Stimulated activated CD4-positive, alpha-beta T cell treated with anti-CD3 and anti-CD28 coated beads, Interleukin-2, amount 100 ng/mL, for 24 hours (primary cell): Measurements from ENCODE around the gene TRIM10.

ENCODE experiments used
- DNase-seq, 2 donors: peaks; one replicate each; pipeline ENCODE4 v3.0.0-alpha.2; 2020

TRIM10 gene, protein sequence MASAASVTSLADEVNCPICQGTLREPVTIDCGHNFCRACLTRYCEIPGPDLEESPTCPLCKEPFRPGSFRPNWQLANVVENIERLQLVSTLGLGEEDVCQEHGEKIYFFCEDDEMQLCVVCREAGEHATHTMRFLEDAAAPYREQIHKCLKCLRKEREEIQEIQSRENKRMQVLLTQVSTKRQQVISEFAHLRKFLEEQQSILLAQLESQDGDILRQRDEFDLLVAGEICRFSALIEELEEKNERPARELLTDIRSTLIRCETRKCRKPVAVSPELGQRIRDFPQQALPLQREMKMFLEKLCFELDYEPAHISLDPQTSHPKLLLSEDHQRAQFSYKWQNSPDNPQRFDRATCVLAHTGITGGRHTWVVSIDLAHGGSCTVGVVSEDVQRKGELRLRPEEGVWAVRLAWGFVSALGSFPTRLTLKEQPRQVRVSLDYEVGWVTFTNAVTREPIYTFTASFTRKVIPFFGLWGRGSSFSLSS

DNA sequence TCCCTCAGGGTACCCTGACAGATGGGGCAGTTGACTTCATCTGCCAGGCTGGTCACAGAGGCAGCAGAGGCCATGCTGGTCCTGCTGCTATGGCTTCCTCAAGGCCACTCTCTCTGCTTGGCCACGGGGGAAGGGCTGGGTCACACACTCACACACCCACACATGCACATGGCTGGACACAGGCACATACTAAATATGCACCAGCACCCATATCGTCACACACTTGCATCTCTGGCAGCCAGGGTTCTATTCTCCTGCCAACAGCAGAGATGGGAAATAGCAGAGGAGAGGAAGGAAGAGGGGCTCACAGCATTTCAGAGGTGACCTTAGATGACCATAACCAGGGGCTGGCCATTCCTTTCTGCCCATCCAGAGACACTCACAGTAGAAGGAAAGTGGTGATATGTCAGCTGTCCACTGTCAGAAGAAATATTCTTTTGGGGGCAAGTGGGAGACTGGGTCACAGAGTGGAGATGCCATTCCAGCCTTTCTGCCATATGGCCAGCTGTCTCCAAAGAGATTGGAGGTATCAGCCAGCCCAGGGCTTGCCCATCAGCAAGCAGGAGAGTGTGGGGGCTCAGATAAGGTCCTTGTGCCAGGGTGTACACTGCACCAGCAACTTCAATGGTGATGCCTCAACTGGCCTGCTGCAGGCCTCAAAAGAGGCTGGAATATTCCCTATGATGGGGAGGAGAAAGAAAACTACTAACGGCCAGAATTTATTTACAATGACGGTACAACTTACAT, at the start of gene TRIM10:
Gene TRIM10, minus strand, starts transcription at position 427 of the 747 bp plus-strand sequence. Its CDS starts 353 bp downstream, at position 74.
- DNase-seq = no peak

DNA sequence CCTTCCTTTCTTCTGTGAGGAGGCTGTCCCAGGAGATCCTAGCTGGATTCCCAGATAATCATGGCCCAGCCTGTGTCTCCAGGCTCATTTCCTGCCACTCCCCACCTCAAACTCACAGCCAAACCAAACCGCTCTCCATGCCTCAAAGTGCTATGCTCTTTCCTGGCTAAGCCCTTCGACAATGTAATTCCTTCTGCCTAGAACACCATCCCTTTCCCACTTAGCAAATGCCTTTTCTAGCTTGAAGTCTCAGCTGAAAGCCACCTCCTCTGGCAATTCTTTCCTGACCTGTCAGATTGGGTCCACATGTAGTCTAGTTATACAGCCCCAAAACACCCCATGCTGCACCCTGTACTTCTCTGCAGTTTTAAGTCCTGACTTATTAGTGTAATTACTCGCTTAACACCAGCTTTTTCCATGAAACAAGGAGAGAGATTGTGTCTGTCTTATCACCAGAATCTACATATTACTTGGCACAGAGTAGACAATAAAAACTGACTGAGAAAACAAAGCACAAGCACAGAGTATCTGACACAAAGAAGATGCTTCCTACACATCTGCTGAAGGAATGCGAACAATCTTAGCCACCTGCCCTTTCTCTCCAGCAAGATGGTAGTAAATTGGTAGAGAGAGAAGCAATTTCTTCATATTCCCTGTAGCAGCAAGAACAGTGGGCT, 46.7 kb upstream of the TRIM10 start:
- DNase-seq = no peak

DNA sequence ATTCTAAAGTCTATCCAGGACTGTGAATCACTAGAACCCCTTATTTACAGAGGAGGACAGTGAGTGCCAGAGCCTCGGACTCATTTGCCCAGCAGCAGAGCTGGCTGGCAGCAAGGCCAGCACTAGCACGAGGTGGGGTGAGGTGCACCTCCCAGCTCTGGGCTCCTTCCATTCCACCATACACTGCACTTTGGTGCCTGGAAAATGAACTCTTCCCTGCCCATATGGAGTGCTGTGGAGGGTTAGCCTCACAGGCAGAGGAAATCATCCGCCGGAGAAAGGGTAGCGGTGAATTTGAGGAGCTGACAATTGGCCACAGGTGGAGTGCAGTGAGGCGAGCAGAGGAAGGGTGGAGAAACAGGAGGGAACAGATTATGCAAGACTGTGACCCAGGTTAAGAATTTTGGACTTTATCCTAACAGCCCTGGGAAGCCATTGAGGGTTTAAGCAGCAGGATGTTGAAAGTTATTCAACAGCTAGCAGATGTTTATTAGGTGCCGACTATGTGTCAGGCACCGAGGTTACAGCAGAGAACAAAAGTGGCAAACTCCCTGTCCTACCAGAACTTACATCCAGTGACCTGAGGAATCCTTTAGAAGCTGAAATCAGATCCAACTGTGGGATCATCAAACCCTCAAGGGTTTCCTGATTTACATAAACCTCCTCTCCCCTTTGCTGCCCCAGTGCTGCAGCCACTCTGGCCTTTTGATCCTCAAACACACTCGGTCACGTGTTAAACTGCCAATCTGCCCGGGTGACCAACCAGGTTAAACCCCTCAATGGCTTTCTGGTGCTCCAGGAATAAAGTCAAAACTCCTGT, 46.0 kb upstream of the TRIM10 start:
- no peak for DNase-seq

DNA sequence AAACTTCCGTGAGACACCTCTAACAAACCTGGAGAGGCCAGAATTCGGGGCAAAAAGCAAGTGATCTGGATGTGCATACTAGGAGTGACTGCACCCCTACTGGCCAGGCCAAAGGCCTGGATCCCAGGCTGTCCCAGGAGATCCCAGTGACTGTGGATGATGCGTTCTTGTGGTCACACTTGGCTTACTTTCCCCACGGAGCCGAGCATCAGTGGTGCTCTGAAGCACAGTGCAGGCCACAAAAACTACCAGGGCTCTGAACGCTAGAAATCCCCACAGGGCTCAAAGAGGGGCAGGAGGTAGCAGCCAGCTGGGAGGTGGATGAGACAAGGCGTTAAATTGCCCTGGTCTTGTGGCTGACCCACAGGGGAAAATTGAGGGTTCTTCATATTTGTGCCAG, 45.1 kb upstream of the TRIM10 start:
- DNase-seq = no peak

DNA sequence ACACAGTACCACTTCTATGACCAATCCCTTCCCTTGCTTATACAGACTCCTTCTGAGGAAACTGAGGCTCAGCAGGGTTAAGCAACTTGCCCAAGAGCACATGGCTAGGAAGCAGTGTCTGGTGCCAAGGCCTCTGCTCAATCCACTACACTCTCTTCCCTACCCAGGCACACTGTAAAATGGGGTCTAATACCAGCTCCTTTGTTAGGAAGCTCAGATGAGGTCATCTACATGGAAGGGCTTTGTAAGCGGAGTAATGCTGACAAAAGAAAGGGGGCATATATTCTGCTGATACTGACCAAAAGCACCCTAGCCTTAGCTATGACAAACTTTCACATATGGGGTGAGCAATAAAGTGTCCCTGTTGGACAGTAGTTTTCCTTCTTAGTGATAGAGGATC, 43.1 kb upstream of the TRIM10 start:
- DNase-seq = no peak

DNA sequence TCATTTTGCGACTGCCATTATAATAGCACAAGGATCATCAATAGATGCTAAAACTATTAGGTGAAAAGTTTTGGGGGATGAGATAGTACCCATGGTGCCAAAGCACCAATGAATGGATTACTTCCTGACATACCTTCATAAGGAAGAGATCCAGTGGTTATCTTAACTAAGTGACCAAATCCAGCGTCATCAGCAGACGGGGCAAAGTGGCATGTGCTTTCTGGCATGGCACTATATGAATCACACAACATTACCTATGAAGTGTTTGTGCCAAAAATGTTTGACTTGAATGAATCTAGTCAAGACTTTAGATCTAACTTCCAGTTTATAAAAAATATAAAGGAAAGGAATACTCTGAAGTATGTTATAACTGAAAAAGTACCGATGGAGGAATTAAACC, 41.4 kb upstream of the TRIM10 start:
- DNase-seq = no peak

DNA sequence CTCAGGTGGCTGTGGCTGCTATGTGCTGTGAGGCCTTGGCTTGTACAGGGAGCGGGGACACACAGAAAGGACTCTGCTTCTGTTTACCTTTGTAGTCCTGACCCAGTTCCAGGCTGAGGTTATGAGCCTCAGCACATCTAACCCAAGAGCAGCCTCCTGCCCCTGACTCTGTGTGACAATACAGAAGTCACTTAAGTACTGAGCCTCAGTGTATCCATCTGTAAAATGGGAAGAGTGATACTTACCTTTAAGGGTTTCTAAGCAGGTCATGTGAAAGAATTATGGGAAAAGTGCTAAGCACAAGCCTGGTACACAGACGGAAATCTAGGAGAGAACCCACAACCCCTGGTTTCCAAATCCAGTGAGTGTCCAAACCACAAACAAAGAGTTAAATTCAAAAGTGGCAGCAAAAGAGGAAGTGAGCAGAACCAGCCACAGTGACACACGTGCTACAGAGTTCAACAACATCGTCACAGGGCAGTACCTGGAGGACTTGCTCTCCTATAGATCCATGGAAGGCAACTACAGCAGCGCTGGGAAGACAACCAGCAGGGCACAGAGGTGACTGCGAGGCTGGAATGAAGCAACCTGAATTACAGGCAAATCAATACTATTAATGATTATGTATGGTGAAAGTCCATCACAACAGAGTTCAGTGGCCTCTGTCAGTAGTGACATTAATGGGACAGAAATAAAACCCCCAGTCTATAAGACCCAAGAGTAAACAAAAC, 39.7 kb upstream of the TRIM10 start:
- no peak for DNase-seq

DNA sequence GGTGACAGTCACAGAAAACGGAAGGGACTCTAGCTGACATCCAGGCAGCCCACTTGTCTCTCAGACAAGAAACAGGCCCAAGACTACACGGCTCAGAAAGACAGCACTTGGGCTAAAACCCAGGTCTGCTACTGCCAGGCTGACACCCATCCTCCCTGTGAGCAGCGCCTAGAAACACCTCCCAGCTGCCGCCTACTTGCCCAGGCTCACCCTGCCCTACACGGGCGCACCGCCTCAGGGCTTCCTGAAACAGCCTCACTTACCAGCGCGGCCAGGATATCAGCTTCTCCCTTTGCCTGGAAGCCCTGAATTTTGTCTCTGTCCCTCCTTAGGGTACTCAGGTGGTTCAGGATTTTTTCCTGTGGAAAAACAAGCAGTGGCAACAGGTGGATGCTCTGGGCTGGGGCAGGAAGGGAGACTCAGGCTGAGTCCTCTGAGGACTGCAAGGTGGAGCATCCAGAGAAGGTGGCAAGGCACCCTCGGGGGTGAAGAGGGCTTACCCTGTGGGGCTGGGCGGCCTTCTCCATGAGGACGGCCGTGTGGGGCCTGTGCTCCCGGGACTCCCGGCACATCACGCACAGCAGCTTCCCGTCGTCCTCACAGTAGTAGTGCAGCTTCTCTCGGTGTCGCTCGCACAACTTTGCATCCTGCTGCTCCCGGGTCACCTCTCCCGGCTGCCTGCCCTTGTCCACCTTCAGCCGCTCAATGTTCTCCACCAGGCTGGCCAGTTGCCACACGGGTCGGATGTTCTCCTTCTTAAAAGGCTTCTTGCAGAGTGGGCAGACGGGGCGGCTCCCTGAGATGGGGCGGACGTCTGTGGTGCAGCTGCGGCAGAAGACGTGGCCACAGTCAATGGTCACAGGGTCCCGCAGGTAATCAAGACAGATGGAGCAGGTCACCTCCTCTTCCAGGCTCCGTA, 37.4 kb upstream of the TRIM10 start:
- no peak for DNase-seq

DNA sequence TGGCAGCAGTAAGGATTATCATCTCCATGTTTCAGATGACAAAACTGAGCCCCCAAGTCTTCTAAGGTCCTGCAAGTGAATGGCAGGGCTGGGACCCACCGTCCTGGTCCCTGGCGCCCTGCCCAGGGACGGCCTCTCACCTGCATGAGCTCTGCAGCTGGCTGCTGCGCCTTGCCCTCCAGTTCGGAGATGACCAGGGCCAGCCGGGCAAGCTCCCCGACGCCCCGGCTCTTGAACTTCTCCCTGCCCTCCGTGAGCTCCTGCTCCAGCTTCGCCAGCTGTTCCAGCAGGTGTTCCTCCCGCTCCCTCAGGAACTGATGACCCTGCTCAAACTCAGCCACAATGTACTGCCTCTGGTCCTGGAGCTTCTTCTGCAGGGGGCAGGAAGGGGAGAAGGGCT, 35.4 kb upstream of the TRIM10 start:
- no peak for DNase-seq

DNA sequence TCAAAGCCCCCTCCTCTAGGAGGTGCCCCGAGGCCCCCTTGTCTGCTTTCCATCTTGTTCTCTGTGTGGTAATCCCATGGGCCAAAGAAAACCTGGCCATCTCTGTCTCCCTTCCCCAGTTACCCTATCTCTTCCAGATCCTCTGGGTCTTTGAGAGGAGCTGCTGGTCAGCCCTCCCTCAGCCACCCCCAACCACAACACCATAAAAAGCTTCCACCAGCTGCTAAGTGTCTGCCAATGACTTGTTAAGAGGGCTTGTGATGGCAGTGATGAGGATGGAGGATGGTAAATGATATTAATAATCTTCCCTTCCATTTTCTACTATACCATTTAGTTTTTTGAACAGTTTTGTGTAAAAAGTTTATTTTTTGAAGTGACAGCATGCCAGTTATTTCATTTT, 34.9 kb upstream of the TRIM10 start:
- DNase-seq = no peak

DNA sequence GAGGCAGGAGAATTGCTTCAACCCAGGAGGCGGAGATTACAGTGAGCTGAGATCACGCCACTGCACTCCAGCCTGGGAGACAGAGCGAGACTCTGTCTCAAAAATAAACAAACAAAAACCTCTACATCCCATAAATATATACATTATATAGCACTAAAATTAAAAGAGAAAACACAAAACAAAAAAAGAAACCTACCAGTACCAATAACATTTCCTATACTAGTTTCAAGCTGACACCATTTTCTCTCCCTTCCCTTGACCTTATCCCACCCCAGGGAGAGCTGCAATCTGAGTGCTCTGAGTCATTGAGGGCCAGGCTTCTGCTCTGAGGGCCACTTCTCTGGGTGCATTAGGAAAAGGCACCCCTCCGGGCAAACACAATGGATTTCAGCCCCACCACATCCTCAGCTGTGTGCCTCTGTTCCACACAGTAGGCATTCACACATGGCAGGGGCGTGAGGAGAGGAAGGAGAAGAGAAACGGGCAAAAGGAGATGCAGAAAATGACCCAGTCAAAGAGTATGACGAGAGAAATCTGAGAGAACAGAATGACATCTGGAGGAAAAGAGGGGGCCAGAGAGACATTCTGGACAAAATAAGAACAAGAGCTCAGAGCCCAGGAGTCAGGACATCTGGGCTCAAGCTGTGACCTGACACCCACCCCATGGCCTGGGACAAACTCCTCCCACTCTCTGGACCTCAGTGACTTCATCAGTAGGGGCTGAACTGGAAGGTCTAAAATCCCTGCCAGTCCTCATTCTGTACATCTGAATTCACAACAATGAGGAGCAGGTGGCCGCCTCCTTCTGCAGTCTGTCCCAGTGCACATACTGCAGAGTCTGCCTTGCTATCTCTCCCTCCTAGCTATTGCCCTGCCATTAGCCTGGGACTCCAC, 34.0 kb upstream of the TRIM10 start:
- no peak for DNase-seq

DNA sequence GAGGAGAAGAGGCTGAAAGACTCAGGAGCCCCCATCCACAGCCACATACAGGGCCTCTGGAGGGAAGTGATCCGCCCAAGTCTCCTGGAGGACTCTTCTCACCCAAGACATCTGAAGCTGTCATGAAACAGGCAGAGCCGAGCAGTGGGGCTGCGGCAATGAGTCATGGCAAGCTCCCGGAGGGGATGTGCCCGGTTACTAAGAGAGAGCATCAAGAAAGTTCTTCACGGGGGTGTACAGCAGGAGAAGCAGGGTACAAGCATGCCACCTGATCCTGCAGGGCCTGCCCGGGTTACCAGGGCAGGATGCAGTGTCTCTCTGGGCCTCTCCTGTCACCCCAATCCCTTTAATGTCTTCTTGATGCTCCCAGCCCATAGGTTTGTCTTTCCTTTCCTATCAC, 31.1 kb upstream of the TRIM10 start:
- DNase-seq = no peak

DNA sequence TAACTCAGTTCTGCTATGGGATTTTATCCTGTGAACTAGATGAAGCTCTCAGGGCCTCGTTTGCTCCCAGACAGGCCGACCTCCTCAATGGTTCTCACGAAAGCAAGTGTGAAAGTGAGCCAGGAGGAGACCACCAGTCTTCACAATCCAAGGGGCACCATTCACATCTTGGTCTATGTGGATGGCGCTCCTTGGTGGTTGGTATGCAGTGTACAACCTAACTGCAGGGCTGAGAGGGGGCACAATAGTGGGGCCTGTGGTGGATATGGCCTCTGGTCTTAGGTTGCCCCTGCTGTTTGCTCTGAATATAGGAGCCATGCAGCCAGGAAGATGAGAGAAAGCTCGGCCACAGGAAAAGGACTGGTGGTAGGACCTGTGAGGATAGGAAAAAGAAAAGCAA, 27.5 kb upstream of the TRIM10 start:
- no peak for DNase-seq

DNA sequence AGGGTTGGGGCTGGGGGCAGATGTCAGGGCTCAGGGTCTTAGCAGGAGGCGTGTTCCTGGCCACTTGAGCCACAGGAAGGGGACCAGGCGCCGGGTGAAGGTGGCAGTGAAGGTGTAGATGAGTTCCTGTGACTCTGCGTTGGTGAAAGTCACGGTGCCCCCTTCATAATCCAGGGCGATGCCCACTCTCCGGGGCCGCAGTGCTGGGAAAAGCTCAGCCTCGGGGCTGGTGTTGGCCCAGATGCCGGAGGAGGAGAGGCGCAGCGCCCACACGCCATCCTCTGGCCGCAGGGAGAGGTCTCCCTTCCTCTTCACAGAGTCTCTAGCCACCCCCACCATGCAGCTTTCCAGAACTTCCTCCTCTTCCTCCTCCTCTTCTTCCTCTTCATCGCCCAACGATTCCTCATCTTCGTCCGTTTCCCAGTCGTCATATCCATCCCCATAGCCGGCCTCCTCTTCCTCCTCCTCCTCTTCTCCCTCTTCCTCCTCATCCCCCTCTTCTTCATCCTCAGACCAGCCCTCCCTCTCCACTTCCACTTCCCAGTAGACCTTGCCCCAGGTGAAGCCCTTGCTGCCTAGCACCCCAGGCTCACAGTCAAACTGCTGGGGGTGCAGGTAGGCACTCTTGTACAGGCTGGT, 25.0 kb upstream of the TRIM10 start:
- DNase-seq = no peak

DNA sequence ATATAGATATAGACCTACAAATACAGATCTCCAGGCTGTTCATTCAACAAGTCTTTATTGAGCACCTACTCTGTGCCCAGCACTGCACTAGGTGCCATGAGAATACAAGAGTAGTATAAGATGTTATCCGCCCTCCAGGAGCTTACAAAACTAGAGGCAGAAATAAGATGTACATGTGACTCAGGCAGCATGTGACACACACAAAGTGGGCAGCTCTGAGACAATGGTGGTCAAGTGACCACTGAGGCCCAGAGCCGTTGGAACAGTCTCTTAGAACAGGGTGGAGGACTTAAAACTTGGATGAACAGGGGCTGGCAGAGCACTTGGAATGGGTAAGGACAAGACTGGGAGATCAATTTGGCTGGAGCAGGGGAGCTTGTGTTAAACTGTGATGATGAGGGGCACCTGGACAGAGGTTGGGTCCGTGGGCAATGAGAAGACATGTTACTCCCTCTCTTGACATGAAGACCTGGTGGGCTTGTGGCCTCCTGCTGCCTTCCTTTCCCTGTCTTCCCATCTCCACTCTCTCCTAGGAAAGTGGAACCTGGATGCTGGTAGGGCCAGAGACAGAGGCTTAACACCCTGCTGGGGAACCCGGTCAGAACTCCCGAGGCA, 23.5 kb upstream of the TRIM10 start:
- no peak for DNase-seq

DNA sequence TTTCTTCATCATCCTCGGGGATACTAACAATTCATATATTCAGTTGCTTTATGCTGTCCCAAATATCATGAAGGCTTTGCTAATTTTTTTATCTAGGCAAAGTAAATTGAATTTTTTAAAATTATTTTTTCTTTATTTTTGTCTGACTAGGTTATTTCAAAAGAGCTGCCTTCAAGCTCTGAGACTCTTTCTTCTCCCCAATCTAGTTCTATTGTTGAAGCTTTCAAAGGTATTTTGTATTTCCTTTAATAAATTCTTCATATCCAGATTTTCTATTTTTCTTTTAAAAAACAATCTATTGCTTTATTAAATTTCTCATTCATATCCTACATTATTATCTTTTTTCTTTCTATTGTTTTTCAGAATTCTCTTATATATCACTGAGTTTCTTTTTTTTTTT, 19.1 kb upstream of the TRIM10 start:
- no peak for DNase-seq

DNA sequence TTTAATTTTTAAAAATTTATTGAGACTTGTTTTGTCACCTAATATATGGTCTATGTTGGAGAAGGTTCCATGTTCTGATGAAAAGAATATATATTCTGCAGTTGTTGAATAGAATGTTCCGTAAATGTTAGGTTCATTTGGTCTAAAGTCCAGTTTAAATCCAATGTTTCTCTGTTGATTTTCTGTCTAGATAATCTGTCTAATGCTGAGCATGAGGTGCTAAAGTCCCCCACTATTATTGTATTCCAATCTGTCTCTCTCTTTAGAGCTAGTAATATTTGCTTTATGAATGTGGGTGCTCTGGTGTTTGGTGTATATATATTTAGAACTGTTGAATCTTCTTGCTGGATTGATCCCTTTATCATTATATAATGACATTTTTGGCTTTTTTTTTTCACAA, 17.8 kb upstream of the TRIM10 start:
- no peak for DNase-seq

DNA sequence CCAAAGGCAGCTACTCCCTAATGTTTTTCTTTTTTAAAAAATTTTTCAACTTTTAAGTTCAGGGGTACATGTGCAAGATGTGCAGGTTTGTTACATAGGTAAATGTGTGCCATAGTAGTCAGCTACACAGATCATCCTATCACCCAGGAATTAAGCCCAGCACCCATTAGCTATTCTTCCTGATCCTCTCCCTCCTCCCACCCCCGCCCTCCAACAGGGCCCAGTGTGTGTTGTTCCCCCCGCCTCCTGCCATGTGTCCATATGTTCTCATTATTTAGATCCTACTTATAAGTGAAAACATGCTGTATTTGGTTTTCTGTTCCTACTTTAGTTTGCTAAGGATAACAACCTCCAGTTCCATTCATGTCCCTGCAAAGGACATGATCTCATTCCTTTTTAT, 14.8 kb upstream of the TRIM10 start:
- no peak for DNase-seq

DNA sequence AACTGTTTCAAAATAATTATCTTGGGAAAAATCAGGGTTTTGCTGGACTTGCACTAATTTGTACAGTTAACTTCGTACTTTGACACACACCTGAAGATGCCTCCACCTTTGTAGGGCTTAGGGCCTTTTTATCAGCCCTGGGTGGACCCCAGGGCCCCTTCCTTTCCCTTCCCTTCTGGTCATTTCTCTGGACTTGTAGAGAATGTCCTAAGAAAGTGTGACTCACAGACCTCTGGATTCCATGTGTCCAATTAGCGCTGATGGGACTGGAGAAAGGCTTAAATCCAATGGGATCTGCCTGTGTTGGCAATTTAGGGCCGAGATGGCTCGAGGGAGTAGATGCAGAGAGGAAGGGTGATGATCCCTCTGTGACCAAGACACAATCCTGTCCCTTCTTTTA, 11.7 kb upstream of the TRIM10 start:
- DNase-seq = no peak
